Retinal pigment epithelial cell (primary cell): ENCODE data around the gene VPREB1.
"Not testable (repeated sequence)": the region's sequence is repeated elsewhere in the genome, so short reads cannot be mapped to it uniquely, and the experiment has no call there.

ENCODE experiments used
- DNase-seq: peaks from one replicate; pipeline ENCODE4 v3.0.0-alpha.2; 2010; ENCODE audit warnings: low read depth
- H3K4me3 ChIP-seq: 2 replicates; pipeline ENCODE4 v1.5.1; 2011; ENCODE audit warnings: mild to moderate bottlenecking, low read length, control low read depth, moderate library complexity
- CTCF ChIP-seq: conservative IDR thresholded peaks from 2 replicates; pipeline ENCODE4 v1.5.1; 2011; ENCODE audit warnings: low read depth, low read length, control low read depth, inconsistent platforms

Gene VPREB1

GRCh38 chr22:22207845-22208564 lies 36.6 kb upstream of the VPREB1 start:
- TF ChIP-seq CTCF = peak; percentile 86
- H3K4me3 ChIP-seq = no peak overlapping the region
- DNase-seq = peak; percentile 15

GRCh38 chr22:22208652-22209051 lies 35.9 kb upstream of the VPREB1 start:
- DNase-seq = no peak
- TF ChIP-seq CTCF = no peak

GRCh38 chr22:22209080-22209640 lies 35.4 kb upstream of the VPREB1 start:
- H3K4me3 ChIP-seq, DNase-seq: not testable (repeated sequence)

More at GRCh38 chr22:22208652-22209051, 35.9 kb upstream of the VPREB1 start:
- no peak overlapping the region for H3K4me3 ChIP-seq

GRCh38 chr22:22210375-22210774 lies 34.2 kb upstream of the VPREB1 start:
- TF ChIP-seq CTCF = no peak
- no peak overlapping the region for H3K4me3 ChIP-seq
- peak; percentile 4 for DNase-seq

GRCh38 chr22:22210889-22211833 lies 33.4 kb upstream of the VPREB1 start:
- no peak overlapping the region for H3K4me3 ChIP-seq
- no peak for TF ChIP-seq CTCF
- no peak for DNase-seq

GRCh38 chr22:22213231-22213630 lies 31.4 kb upstream of the VPREB1 start:
- no peak for DNase-seq
- no peak for TF ChIP-seq CTCF
- no peak overlapping the region for H3K4me3 ChIP-seq

GRCh38 chr22:22214819-22215329 lies 29.7 kb upstream of the VPREB1 start:
- H3K4me3 ChIP-seq = no peak overlapping the region
- no peak for DNase-seq
- TF ChIP-seq CTCF = no peak
